Measurements from ENCODE around the gene TSKS. TPM values are rescaled to one million over a fixed set of nuclear protein-coding genes. Genes with fewer than 3 reads are reported as not detected.

The TSKS gene
- total and polyA plus RNA-seq, 10 of the 15 experiments (the other 5 are each of a cell fraction or from before 2014, with no cell fraction given): not detected

GRCh38 chr19:49746206-49746958 is 16.7 kb downstream of the TSKS start:
- no peak for FAIRE-seq
- 49% methylated on average over 52 of the region's 52 CpGs for WGBS (ENCODE audit: insufficient coverage, insufficient replicate concordance, low lambda C conversion rate, missing lambda C conversion rate)

More at GRCh38 chr19:49746206-49746958, 16.7 kb downstream of the TSKS start:
- ChIA-PET RAD21 (ENCODE audit: unreplicated experiment) (no interaction called here), SMC1A (ENCODE audit: uncharacterized antibody, unreplicated experiment) (no interaction called here), POLR2A (no interaction called here), CTCF (no interaction called here)
- Histone ChIP-seq H2AFZ (ENCODE audit: control insufficient read depth, low read depth, low read length) (no peak overlapping the region), H3K9ac (ENCODE audit: control insufficient read depth, insufficient read depth, low read length) (no peak overlapping the region), H4K20me1 (ENCODE audit: control insufficient read depth, insufficient read depth) (no peaks in the 10 kb centered on the region), H3K4me2 (ENCODE audit: control insufficient read depth, insufficient read depth) (no peak overlapping the region), H3K4me1 (ENCODE audit: control insufficient read depth, insufficient read depth, low read length) (no peaks in the 10 kb centered on the region), H3K27ac (ENCODE audit: control insufficient read depth, insufficient read depth) (no peak overlapping the region), H3K27me3 (replicated peaks in 1 of 2; ENCODE audit: control insufficient read depth in 2 of 2, insufficient read depth in 2 of 2, low read length in 1 of 2) (no peaks in the 10 kb centered on the region), H3K36me3 (ENCODE audit: control insufficient read depth in 2 of 2, insufficient read depth in 2 of 2, low read length in 1 of 2) (no peaks in the 10 kb centered on the region), H3K4me3 (no peak overlapping the region), H3K9me3 (replicated peaks; ENCODE audit: control insufficient read depth, insufficient read depth, low read length) (no peaks in the 10 kb centered on the region; the same call in 2 of the 3 replicates), H3K79me2 (ENCODE audit: control insufficient read depth, insufficient read depth, low read length) (no peaks in the 10 kb centered on the region)
- intact Hi-C loops (cut with micrococcal nuclease; ENCODE audit: unreplicated experiment): no loop called here
- TF ChIP-seq CREM (IDR thresholded peaks at IDR 0.05; ENCODE audit: low read depth): no peak
- TF ChIP-seq BMI1 (IDR thresholded peaks at IDR 0.05; ENCODE audit: borderline replicate concordance): no peak
- TF ChIP-seq ASH2L (IDR thresholded peaks at IDR 0.05; ENCODE audit: borderline replicate concordance, low read depth): no peak
- no peak for TF ChIP-seq ZBTB33 (IDR thresholded peaks at IDR 0.05)
- TF ChIP-seq PKNOX1 (IDR thresholded peaks at IDR 0.05): no peak
- TF ChIP-seq SKIL (IDR thresholded peaks at IDR 0.05; ENCODE audit: low read depth, poor library complexity, severe bottlenecking): no peak
- no peak for TF ChIP-seq SREBF1 (IDR thresholded peaks at IDR 0.05; ENCODE audit: low read length)
- no peak for TF ChIP-seq E2F4 (IDR thresholded peaks at IDR 0.05; ENCODE audit: low read depth, low read length)
- no peak for TF ChIP-seq JUND (IDR thresholded peaks at IDR 0.05; ENCODE audit: low read depth, low read length)
- TF ChIP-seq SREBF2 (IDR thresholded peaks at IDR 0.05; ENCODE audit: low read length): no peak
- TF ChIP-seq ZSCAN29 (IDR thresholded peaks at IDR 0.05): no peak
- TF ChIP-seq JUNB (IDR thresholded peaks at IDR 0.05): no peak
- TF ChIP-seq KAT2A (conservative IDR thresholded peaks at IDR 0.05; ENCODE audit: control insufficient read depth, low read depth, low read length): no peak
- no peak for TF ChIP-seq POLR2A (IDR thresholded peaks at IDR 0.05; ENCODE audit: low read depth, low read length)
- no TSS peak for BruUV-seq (replicated peaks)
- DNase-seq (ENCODE audit: low read depth, low spot score): no peak
- in situ Hi-C loops (cut with MboI): no loop called here
- ATAC-seq: peak; percentile 31; the same call in 2 of the 3 replicates
